HepG2 (cell line): ENCODE results near the gene RUFY2. TPM values are rescaled to one million over a fixed set of nuclear protein-coding genes. Genes with fewer than 3 reads are reported as not detected.

Experiments used
- AGO1 ChIP-seq: fragments of 200-400 bp; formaldehyde crosslinking; IDR thresholded peaks from 2 replicates; pipeline ENCODE4 v1.6.1; 2017; ENCODE audit warnings: mild to moderate bottlenecking, low read depth, low read length, moderate library complexity; ENCODE audit not compliant: poor library complexity, severe bottlenecking
- BATF2 ChIP-seq: sonication (generic); formaldehyde crosslinking; IDR thresholded peaks from 2 replicates; pipeline ENCODE4 v1.8.0; 2022; ENCODE audit warnings: mild to moderate bottlenecking, missing genetic modification reagents, moderate library complexity
- PAWR ChIP-seq: sonication (generic); formaldehyde crosslinking; IDR thresholded peaks from 2 replicates; pipeline ENCODE4 v1.4.0; 2020; ENCODE audit warnings: missing genetic modification reagents, mild to moderate bottlenecking, borderline replicate concordance
- PRDM10 ChIP-seq: sonication (generic); formaldehyde crosslinking; IDR thresholded peaks from 2 replicates; pipeline ENCODE4 v1.4.0; 2020; ENCODE audit warnings: low read depth, missing genetic modification reagents
- RNF2 ChIP-seq: fragments of 450-650 bp; conservative IDR thresholded peaks from 2 replicates; pipeline ENCODE4 v1.6.1; 2016; ENCODE audit warnings: low read depth
- SP5 ChIP-seq: IDR thresholded peaks from 2 replicates; pipeline ENCODE4 v1.6.1; 2016; ENCODE audit warnings: low read depth, borderline replicate concordance
- ZNF264 ChIP-seq: sonication (generic); formaldehyde crosslinking; IDR thresholded peaks from 2 replicates; pipeline ENCODE4 v1.4.0; 2020; ENCODE audit warnings: missing genetic modification reagents
- ZNF513 ChIP-seq: sonication (generic); formaldehyde crosslinking; conservative IDR thresholded peaks from 2 replicates; pipeline ENCODE4 v1.5.0; 2020; ENCODE audit warnings: missing genetic modification reagents
- polyA plus RNA-seq, 8 experiments: library from polyadenylated mRNA; depleted of rRNA in 3 of 8; stranded (reverse) in 7 of 8; unstranded in 1 of 8; fragments of >200 nt; fragmentation: Illumina TruSeq in 4 of 8; extraction: Trizol in 4 of 8; gene quantifications; 2 replicates each; pipeline versions ENCODE4 v1.2.1 to v1.2.3, GENCODE V29; 2011 to 2016; ENCODE audit warnings: low read depth in 4 of 8, missing spikeins in 1 of 8, mixed read lengths in 1 of 8; ENCODE audit not compliant: insufficient read depth in 1 of 8
- total RNA-seq, 5 experiments: library from RNA; depleted of rRNA; stranded (reverse); fragments of >200 nt; fragmentation: Illumina TruSeq; extraction: Trizol; gene quantifications; 2 replicates each; pipeline ENCODE4 v1.2.3, GENCODE V29; 2016; ENCODE audit warnings: low read depth in 1 of 5

The RUFY2 gene
- total and polyA plus RNA-seq, 2 of the 13 experiments (the other 11 are each of a cell fraction or from before 2014, with no cell fraction given) = 10.1 to 16.1 TPM

- TF ChIP-seq BATF2 (CRISPR knock-in tag) (no peak), ZNF264 (CRISPR knock-in tag) (no peak), PRDM10 (CRISPR knock-in tag) (no peak), SP5 (CRISPR knock-in tag) (no peak), ZNF513 (CRISPR knock-in tag) (no peak), RNF2 (no peak), AGO1 (no peak), PAWR (no peak)
These were observed 77.6 kb downstream of the RUFY2 start (continued) for GRCh38 chr10:68329506-68329861.
